ENCODE results near the gene TYRO3. TPM values are rescaled to one million over a fixed set of nuclear protein-coding genes. Genes with fewer than 3 reads are reported as not detected.

TYRO3 gene
- total and polyA plus RNA-seq, 2 of the 13 experiments (the other 11 are each of a cell fraction or from before 2014, with no cell fraction given) = 24.0 to 43.6 TPM

DNA sequence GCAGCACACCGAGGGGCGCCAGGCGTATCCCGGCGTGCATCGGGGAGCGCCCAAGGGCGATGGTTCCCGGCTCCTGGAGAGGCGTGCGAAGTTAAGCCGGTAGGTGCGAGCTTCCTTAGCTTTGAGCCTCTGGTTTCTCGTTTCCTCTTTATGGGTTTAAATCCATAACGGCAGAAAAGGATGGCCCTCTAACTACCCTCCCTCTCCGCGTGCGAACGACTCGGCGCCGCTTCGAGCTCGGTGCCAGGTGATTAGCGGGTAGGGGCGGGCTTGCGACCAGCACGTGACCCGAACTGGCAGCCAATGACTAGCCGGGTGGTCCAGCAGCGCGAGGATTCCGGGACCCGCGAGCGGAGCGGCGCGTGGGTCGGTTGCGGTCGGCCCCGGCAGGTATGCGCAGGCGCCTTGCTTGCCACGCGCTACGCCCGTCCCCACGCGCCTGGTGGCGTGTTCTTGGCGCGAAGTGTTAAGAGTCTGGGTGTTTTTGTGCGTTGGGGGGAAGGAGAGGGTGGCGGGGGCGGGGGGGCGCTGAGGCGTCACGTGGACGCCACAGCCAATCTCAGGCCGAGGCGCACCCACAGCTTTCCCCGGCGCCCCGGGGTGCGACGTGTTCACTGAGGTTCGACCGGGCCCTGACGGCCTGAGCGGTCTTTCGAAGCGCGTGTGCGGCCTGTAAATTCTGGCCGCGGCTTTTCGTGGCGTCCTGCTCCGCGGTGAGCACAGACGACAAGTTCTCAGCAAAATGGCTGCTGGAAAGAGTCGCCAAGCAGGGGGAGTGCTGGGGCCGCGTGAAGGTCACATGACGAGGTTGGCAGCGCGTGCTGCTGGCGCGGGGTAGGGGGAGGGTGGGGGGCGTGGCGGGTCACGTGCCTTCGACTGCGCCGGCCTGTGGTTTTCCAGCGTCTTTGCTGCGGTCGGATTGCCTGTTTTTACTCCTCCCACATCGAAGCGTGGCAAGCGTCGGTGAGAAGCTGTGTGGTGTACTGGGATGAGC lies 62.5 kb downstream of the TYRO3 start (continued):
- TF ChIP-seq ZNF577 (CRISPR knock-in tag; IDR thresholded peaks at IDR 0.05; ENCODE audit: borderline replicate concordance, low read depth) = peak; percentile 95; the same call in 1 of the 2 replicates
- peak; percentile 98; the same call in 1 of the 2 replicates for TF ChIP-seq ZNF580 (CRISPR knock-in tag; IDR thresholded peaks at IDR 0.05; ENCODE audit: borderline replicate concordance, low read depth)
- TF ChIP-seq, protein P1, sequence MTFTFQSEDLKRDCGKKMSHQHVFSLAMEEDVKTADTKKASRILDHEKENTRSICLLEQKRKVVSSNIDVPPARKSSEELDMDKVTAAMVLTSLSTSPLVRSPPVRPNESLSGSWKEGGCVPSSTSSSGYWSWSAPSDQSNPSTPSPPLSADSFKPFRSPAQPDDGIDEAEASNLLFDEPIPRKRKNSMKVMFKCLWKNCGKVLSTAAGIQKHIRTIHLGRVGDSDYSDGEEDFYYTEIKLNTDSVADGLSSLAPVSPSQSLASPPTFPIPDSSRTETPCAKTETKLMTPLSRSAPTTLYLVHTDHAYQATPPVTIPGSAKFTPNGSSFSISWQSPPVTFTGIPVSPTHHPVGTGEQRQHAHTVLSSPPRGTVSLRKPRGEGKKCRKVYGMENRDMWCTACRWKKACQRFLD (CRISPR knock-in tag; IDR thresholded peaks at IDR 0.05; ENCODE audit: borderline replicate concordance) = peak; percentile 99; the same call in 1 of the 2 replicates
- TF ChIP-seq HMGXB4 (CRISPR knock-in tag; IDR thresholded peaks at IDR 0.05; ENCODE audit: borderline replicate concordance in 1 of 2, low read depth in 1 of 2) = peak; percentile 72 to 86
- peak; percentile 90 for TF ChIP-seq ZBTB26 (CRISPR knock-in tag; IDR thresholded peaks at IDR 0.05; ENCODE audit: borderline replicate concordance)
- peak; percentile 98 for TF ChIP-seq ZFP41 (CRISPR knock-in tag; IDR thresholded peaks at IDR 0.05; ENCODE audit: borderline replicate concordance)
- TF ChIP-seq ZBTB46 (CRISPR knock-in tag; IDR thresholded peaks at IDR 0.05; ENCODE audit: borderline replicate concordance) = no peak; the same call in 1 of the 2 replicates
- TF ChIP-seq ZNF296 (CRISPR knock-in tag; conservative IDR thresholded peaks at IDR 0.05) = peak; percentile 89
- peak; percentile 97 for TF ChIP-seq HES4 (CRISPR knock-in tag; IDR thresholded peaks at IDR 0.05; ENCODE audit: borderline replicate concordance)
- peak; percentile 91; the same call in 1 of the 2 replicates for TF ChIP-seq ZBTB44 (CRISPR knock-in tag; IDR thresholded peaks at IDR 0.05)
- no peak for TF ChIP-seq PHF5A (CRISPR knock-in tag; IDR thresholded peaks at IDR 0.05; ENCODE audit: low read depth, unreplicated experiment)
- TF ChIP-seq RNF219 (CRISPR knock-in tag; IDR thresholded peaks at IDR 0.05) = peak; percentile 40; the same call in 1 of the 2 replicates
- TF ChIP-seq ZFP37 (CRISPR knock-in tag; IDR thresholded peaks at IDR 0.05; ENCODE audit: borderline replicate concordance) = peak; percentile 94
- peak; percentile 95; the same call in 1 of the 2 replicates for TF ChIP-seq ZNF816 (CRISPR knock-in tag; IDR thresholded peaks at IDR 0.05; ENCODE audit: borderline replicate concordance)

Measured in HepG2 (cell line).